K562 (cell line): ENCODE data around the gene DNAJB12. TPM values are rescaled to one million over a fixed set of nuclear protein-coding genes. Genes with fewer than 3 reads are reported as not detected.

Experiments used
- ATAC-seq: fragments of 200-7000 bp; cut with Tn5 transposase; 3 replicates; pipeline ENCODE4 v1.9.1; 2020; ENCODE audit warnings: moderate library complexity
- Bru-seq: library from RNA; stranded (reverse); fragments of 400-500 nt; gene quantifications from one replicate; lab custom pipeline; 2021; lab: Mats Ljungman, UMichigan
- BruChase-seq, 2 experiments: library from RNA; stranded (reverse); fragments of 400-500 nt; gene quantifications; one replicate each; lab custom pipeline; 2021; lab: Mats Ljungman, UMichigan
- BruUV-seq: library from RNA; stranded (reverse); fragments of 400-500 nt; replicated peaks from 2 replicates; lab custom pipeline; 2021; lab: Mats Ljungman, UMichigan
- CTCF ChIA-PET: fragments of 300-600 bp; formaldehyde crosslinking; extraction: SDS; loops from one replicate; lab custom pipeline; 2021; ENCODE audit warnings: low intra/inter-chr PET ratio; lab: Yijun Ruan, JAX
- POLR2A ChIA-PET: fragments of 300-600, 350-650 bp; sonication (Branson Sonifier 250); formaldehyde crosslinking; extraction: SDS; loops from one replicate; lab custom pipeline; 2021; ENCODE audit warnings: antibody characterized with exemption, inconsistent platforms; lab: Yijun Ruan, JAX
- DNase-seq, 4 experiments: peaks; one replicate each; pipeline versions ENCODE4 v3.0.0 to v3.0.0-alpha.2; 2011 to 2018; ENCODE audit warnings: low spot score in 3 of 4, mixed read lengths in 3 of 4; ENCODE audit errors: extremely low read depth in 1 of 4
- FAIRE-seq: peaks from 2 replicates; lab custom pipeline; 2011; peaks lifted over from hg19 to GRCh38; lab: Jason Lieb, UNC
- H2AFZ ChIP-seq: 2 replicates; pipeline ENCODE4 v1.6.0; 2011; ENCODE audit warnings: low read depth, low read length, control low read depth, inconsistent platforms
- H3K27ac ChIP-seq: fragments of 200-600 bp; 3 replicates; pipeline ENCODE4 v1.8.0; 2011; ENCODE audit warnings: low read depth, mild to moderate bottlenecking, control low read depth, inconsistent platforms, low read length, moderate library complexity, mixed read lengths; ENCODE audit errors: extremely low read depth
- H3K27me3 ChIP-seq, 2 experiments: fragments of 300-600 bp in 1 of 2; 2 replicates in 1 of 2; 3 replicates in 1 of 2; pipeline versions ENCODE4 v1.6.0 to v1.8.0; 2011; ENCODE audit warnings: inconsistent platforms in 2 of 2, low read length in 2 of 2, mild to moderate bottlenecking in 1 of 2, mixed read lengths in 1 of 2, moderate library complexity in 1 of 2; ENCODE audit not compliant: control insufficient read depth in 2 of 2, insufficient read depth in 2 of 2
- H3K36me3 ChIP-seq: fragments of 300-600 bp; 3 replicates; pipeline ENCODE4 v1.8.0; 2011; ENCODE audit warnings: mild to moderate bottlenecking, low read length, inconsistent platforms; ENCODE audit not compliant: control insufficient read depth, insufficient read depth
- H3K4me1 ChIP-seq, 2 experiments: fragments of 200-600 bp in 1 of 2; replicated peaks in 1 of 2; 2 replicates in 1 of 2; 3 replicates in 1 of 2; pipeline versions ENCODE4 v1.5.1 to v1.8.0; 2011; ENCODE audit warnings: inconsistent platforms in 2 of 2, low read length in 2 of 2, mild to moderate bottlenecking in 1 of 2, mixed read lengths in 1 of 2, moderate library complexity in 1 of 2; ENCODE audit not compliant: control insufficient read depth in 2 of 2, insufficient read depth in 2 of 2
- H3K4me2 ChIP-seq: 2 replicates; pipeline ENCODE4 v1.6.1; 2011; ENCODE audit warnings: low read length, control low read depth, inconsistent platforms, mixed read lengths; ENCODE audit not compliant: insufficient read depth
- H3K4me3 ChIP-seq: fragments of 200-600 bp; sonication (generic), shearing (Covaris generic); 2 replicates; pipeline ENCODE4 v1.5.1; 2016; ENCODE audit warnings: control low read depth, inconsistent platforms
- H3K79me2 ChIP-seq: fragments of 200-600 bp; 3 replicates; pipeline ENCODE4 v1.8.0; 2011; ENCODE audit warnings: low read length, inconsistent platforms; ENCODE audit not compliant: control insufficient read depth, insufficient read depth
- H3K9ac ChIP-seq, 2 experiments: 2 replicates each; pipeline versions ENCODE4 v1.6.0 to v1.6.1; 2011; ENCODE audit warnings: low read depth in 2 of 2, low read length in 2 of 2, control low read depth in 1 of 2, inconsistent platforms in 1 of 2, mild to moderate bottlenecking in 1 of 2, mixed read lengths in 1 of 2; ENCODE audit not compliant: insufficient read depth in 1 of 2
- H3K9me1 ChIP-seq: one replicate; pipeline ENCODE4 v1.6.0; 2011; ENCODE audit warnings: inconsistent platforms, mild to moderate bottlenecking, low read length, moderate library complexity; ENCODE audit not compliant: control insufficient read depth, insufficient read depth
- H3K9me3 ChIP-seq: replicated peaks from 2 replicates; pipeline ENCODE4 v1.5.1; 2011; ENCODE audit warnings: low read depth, low read length, inconsistent platforms; ENCODE audit not compliant: control insufficient read depth, insufficient read depth
- H4K20me1 ChIP-seq: replicated peaks from 2 replicates; pipeline ENCODE4 v1.6.1; 2011; ENCODE audit warnings: low read length, inconsistent platforms, mixed read lengths; ENCODE audit not compliant: control insufficient read depth, insufficient read depth
- ELF4 ChIP-seq: fragments of 450-650 bp; formaldehyde crosslinking; IDR thresholded peaks from 2 replicates; pipeline ENCODE4 v1.4.0; 2022; ENCODE audit warnings: missing genetic modification characterization
- ETV1 ChIP-seq: fragments of 450-650 bp; conservative IDR thresholded peaks from 2 replicates; pipeline ENCODE4 v1.6.1; 2016; ENCODE audit warnings: missing genetic modification characterization, control low read depth, low read depth, missing compliant biosample characterization
- RBM22 ChIP-seq: fragments of 200-400 bp; formaldehyde crosslinking; IDR thresholded peaks from 2 replicates; pipeline ENCODE4 v1.6.1; 2018; ENCODE audit warnings: low read length, low read depth; ENCODE audit not compliant: poor library complexity, severe bottlenecking
- SNAPC5 ChIP-seq: fragments of 250-450 bp; sonication (Bioruptor Pico); IDR thresholded peaks from 2 replicates; pipeline ENCODE4 v1.8.0; 2021; ENCODE audit warnings: moderate library complexity, mild to moderate bottlenecking, inconsistent platforms
- SRF ChIP-seq, 2 experiments: fragments of 250-450, 450-650 bp in 1 of 2; sonication (Bioruptor Pico) in 1 of 2; sonication (generic) in 1 of 2; formaldehyde crosslinking; IDR thresholded peaks; 2 replicates each; pipeline versions ENCODE4 v1.5.0 to v1.5.1; 2020 to 2022; ENCODE audit warnings: mild to moderate bottlenecking in 1 of 2, missing genetic modification reagents in 1 of 2
- SRSF1 ChIP-seq: fragments of 200-400 bp; formaldehyde crosslinking; IDR thresholded peaks from 2 replicates; pipeline ENCODE4 v1.6.1; 2017; ENCODE audit warnings: mild to moderate bottlenecking, low read depth, low read length, moderate library complexity
- ZNF232 ChIP-seq: sonication (generic); formaldehyde crosslinking; IDR thresholded peaks from 2 replicates; pipeline ENCODE4 v1.8.0; 2022; ENCODE audit warnings: mild to moderate bottlenecking, missing genetic modification reagents
- ZNF77 ChIP-seq: fragments of 250-450 bp; sonication (Bioruptor Pico); IDR thresholded peaks from 2 replicates; pipeline ENCODE4 v1.5.0; 2020
- ZNF778 ChIP-seq: fragments of 450-650 bp; formaldehyde crosslinking; IDR thresholded peaks from 2 replicates; pipeline ENCODE4 v1.4.0; 2020; ENCODE audit warnings: mild to moderate bottlenecking, moderate library complexity
- WGBS: fragments of 100-300 bp; shearing (Covaris generic); methylation state at CpG from one replicate; pipeline ENCODE4 v1.1.6; 2016; ENCODE audit warnings: low coverage, mixed read lengths; ENCODE audit not compliant: insufficient coverage; ENCODE audit errors: missing lambda C conversion rate; 5-methylcytosine and 5-hydroxymethylcytosine counted together
- in situ Hi-C: fragments of 300-500 bp; cut with MboI; formaldehyde crosslinking; loops from 4 replicates; pipeline ENCODE4 v1.15.0; 2018; ENCODE audit warnings: inconsistent platforms, mixed read lengths
- intact Hi-C: fragments of 100-400 bp; cut with micrococcal nuclease; formaldehyde crosslinking; loops from 2 replicates; pipeline ENCODE4 v1.14.2; 2022
- long read RNA-seq, 3 experiments: library from polyadenylated mRNA in 2 of 3; library from RNA in 1 of 3; unstranded in 2 of 3; stranded (forward) in 1 of 3; transcript quantifications; one replicate each; pipeline ENCODE4 v2.0.0, GENCODE V29; 2019 to 2022
- polyA minus RNA-seq, 3 experiments: library from RNA; depleted of rRNA, polyadenylated mRNA; stranded (reverse); fragments of >200 nt; gene quantifications; 2 replicates each; pipeline ENCODE4 v1.2.3, GENCODE V29; 2011
- polyA plus RNA-seq, 8 experiments: library from polyadenylated mRNA; depleted of rRNA in 4 of 8; stranded (reverse) in 5 of 8; unstranded in 3 of 8; fragments of >200 nt; fragmentation: Nextera tagmentation in 2 of 8; fragmentation: Illumina TruSeq in 1 of 8; extraction: Ambion mirVana in 2 of 8; extraction: Trizol in 1 of 8; gene quantifications; 2 replicates each; pipeline versions ENCODE4 v1.2.1 to v1.2.3, GENCODE V29; 2011 to 2014; ENCODE audit warnings: inconsistent platforms in 1 of 8, missing spikeins in 1 of 8
- total RNA-seq, 7 experiments: library from RNA; depleted of rRNA in 6 of 7; stranded (reverse); fragments of >200 nt in 6 of 7; fragmentation: Illumina TruSeq in 2 of 7; extraction: Trizol in 2 of 7; gene quantifications; 2 replicates each; pipeline versions ENCODE4 v1.2.1 to v1.2.3, GENCODE V29; 2011 to 2021; ENCODE audit warnings: low replicate concordance in 1 of 7
- TF ChIP-seq, protein P1 (sequence below): fragments of 450-650 bp; IDR thresholded peaks from 2 replicates; pipeline ENCODE4 v1.6.1; 2016; ENCODE audit warnings: missing biosample characterization, missing genetic modification characterization
- TF ChIP-seq, protein P2 (sequence below): fragments of 450-650 bp; IDR thresholded peaks from 2 replicates; pipeline ENCODE4 v1.6.1; 2016; ENCODE audit warnings: mild to moderate bottlenecking

Gene DNAJB12
- 37.8 and 67.4 TPM in 2 replicates for total RNA-seq (2011; cell fraction: chromatin; rRNA removed; ENCODE audit: low replicate concordance)
- 41.7 and 47.7 TPM in 2 replicates for total RNA-seq (2011; cell fraction: nucleolus; rRNA removed)
- total RNA-seq (2011; cell fraction: nucleoplasm; rRNA removed) = 40.8 and 49.2 TPM in 2 replicates
- total RNA-seq (2014; rRNA removed) (22.1 and 30.2 TPM in 2 replicates), total RNA-seq (2014; rRNA removed; fragmentation: Illumina TruSeq; extraction: Trizol) (12.9 and 15.1 TPM in 2 replicates), total RNA-seq (2015; rRNA removed; fragmentation: Illumina TruSeq; extraction: Trizol) (20.5 and 22.0 TPM in 2 replicates), total RNA-seq (2021) (31.0 and 31.5 TPM in 2 replicates), polyA plus RNA-seq (2011; rRNA removed) (10.2 and 13.3 TPM in 2 replicates), polyA plus RNA-seq (2014; fragmentation: Illumina TruSeq; extraction: Trizol) (24.1 and 26.2 TPM in 2 replicates), polyA plus RNA-seq (2014; fragmentation: Nextera tagmentation; extraction: Ambion mirVana) (1 to 10 TPM; 3.5 to 4.7 TPM), polyA plus RNA-seq (2014; rRNA removed) (18.4 and 20.3 TPM in 2 replicates), polyA minus RNA-seq (2011; rRNA and poly(A)+ RNA removed) (7.6 and 8.6 TPM in 2 replicates), Bru-seq, nascent RNA (percentile 80 among the genes with signal in this experiment), BruChase-seq, experiment 1, labeled RNA remaining after a 2-hour chase (percentile 78 among the genes with signal in this experiment), BruChase-seq, experiment 2, labeled RNA remaining after a 6-hour chase (percentile 78 among the genes with signal in this experiment)
- polyA plus RNA-seq (2011; cell fraction: cytosol; rRNA removed) = 12.4 and 17.8 TPM in 2 replicates
- polyA plus RNA-seq (2011; cell fraction: nucleus; rRNA removed) = 27.1 and 42.9 TPM in 2 replicates
- 21.6 and 29.2 TPM in 2 replicates for polyA plus RNA-seq (2012)
- 11.4 and 13.2 TPM in 2 replicates for polyA minus RNA-seq (2011; cell fraction: cytosol; rRNA and poly(A)+ RNA removed)
- 14.1 and 15.7 TPM in 2 replicates for polyA minus RNA-seq (2011; cell fraction: nucleus; rRNA and poly(A)+ RNA removed)
- long read RNA-seq, experiment 1, full-length matches to known transcripts = 88 of 177 reads
- long read RNA-seq, experiment 1, partial matches to known transcripts = 15 of 177 reads
- long read RNA-seq, experiment 1, other reads (novel, unspliced or antisense) = 74 of 177 reads
- long read RNA-seq, experiment 2, full-length matches to known transcripts = 24 of 54 reads
- long read RNA-seq, experiment 2, partial matches to known transcripts = 3 of 54 reads
- long read RNA-seq, experiment 2, other reads (novel, unspliced or antisense) = 27 of 54 reads
- long read RNA-seq, experiment 3, full-length matches to known transcripts = 23 of 38 reads
- long read RNA-seq, experiment 3, partial matches to known transcripts = 6 of 38 reads
- long read RNA-seq, experiment 3, other reads (novel, unspliced or antisense) = 9 of 38 reads

DNA sequence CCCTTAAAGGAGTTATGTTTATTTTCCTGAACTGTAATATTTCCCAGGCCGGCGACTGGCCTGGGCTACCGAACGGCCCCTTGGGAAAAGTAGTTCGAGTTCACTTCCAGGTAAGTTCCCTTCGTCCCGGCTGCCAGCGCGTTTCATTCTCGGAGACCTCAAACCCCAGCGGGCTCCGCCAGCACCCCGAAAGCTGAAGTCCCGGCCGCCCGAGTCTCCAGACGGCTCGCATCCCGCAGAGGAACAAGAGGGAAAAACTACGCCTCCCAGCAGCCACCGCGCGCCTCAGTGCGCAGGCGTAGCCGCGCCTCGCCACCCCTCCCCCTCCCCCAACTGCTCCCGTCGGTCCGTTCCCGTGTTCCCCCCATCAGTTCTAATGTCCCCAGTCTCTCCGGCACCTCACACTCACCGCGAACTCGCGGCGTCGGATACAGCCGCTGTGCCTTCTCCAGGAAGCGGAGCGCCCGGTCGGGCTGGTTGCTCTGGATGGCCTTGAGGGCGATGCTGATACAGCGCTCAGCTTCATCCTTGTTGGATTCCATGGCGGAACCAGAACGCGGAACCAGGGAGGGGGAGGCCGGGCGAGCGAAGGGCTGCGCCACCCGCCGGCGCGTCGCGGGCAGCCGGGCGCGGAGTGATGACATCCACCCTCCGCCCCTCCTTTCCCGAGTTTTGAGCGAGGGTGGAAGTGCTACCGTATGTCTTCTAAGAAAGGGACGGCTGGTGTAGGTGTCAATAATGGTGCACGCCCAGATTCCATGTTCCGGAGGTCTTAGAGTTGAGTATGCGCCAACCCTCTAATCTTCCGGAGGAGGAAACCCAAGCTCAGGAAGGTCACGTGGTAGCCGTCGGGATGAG is at the start of gene DNAJB12:
Gene DNAJB12 (minus strand): TSS at position 564 of the 858 bp plus-strand sequence. CDS start 22 bp downstream, at position 542.
- POLR2A ChIA-PET = interaction anchor here (0.6 to 6.6 kb wide), 9 partner anchors 10 to 484 kb away, joined by 3 to 57 read pairs (median 3); no protein-coding TSS in a partner anchor
- ATAC-seq = peak; percentile 89
- Histone ChIP-seq H3K4me2 (peak within 1 kb of the TSS; percentile 98), H3K9me1 (no peaks in the 10 kb centered on the region), H3K4me1 (peaks cover 12 to 15% of the 10 kb centered on the region in 2 experiments), H3K27ac (peak within 1 kb of the TSS; percentile 99), H3K79me2 (peaks cover 38% of the 10 kb centered on the region), H3K9ac (peak within 1 kb of the TSS; percentile 95 to 98), H4K20me1 (no peaks in the 10 kb centered on the region; the same call in 1 of the 2 replicates), H2AFZ (peak within 1 kb of the TSS; percentile 100), H3K36me3 (peaks cover 39% of the 10 kb centered on the region), H3K9me3 (no peaks in the 10 kb centered on the region), H3K27me3 (no peaks in the 10 kb centered on the region), H3K4me3 (peak within 1 kb of the TSS; percentile 94)
- CTCF ChIA-PET = interaction anchor here (0.8 kb wide), 1 partner anchor 17 kb away, joined by 3 read pairs; no protein-coding TSS in a partner anchor
- no TSS peak for BruUV-seq
- under 1% methylated on average over 67 of the region's 74 CpGs for WGBS
- FAIRE-seq = peak; percentile 95
- DNase-seq = peak; percentile 97 to 98 (median 98)
- intact Hi-C loops (no loop called here), in situ Hi-C loops (no loop called here)
- TF ChIP-seq ZNF232 (CRISPR knock-in tag) (0 out of 2 replicates have a peak, but pooled peaks have one; percentile 44), SNAPC5 (CRISPR knock-in tag) (no peak), ZNF77 (CRISPR knock-in tag) (no peak), SRF (CRISPR knock-in tag; IDR thresholded peaks at IDR 0.05) (peak in 1 of 2 experiments; percentile 60; a peak in 2 of 4 replicates), SRSF1 (0 out of 2 replicates have a peak, but pooled peaks have one; percentile 31), ZNF778 (no peak), ELF4 (peak; percentile 60; the same call in 1 of the 2 replicates), ETV1 (tag) (peak; percentile 66), RBM22 (peak; percentile 89)
- TF ChIP-seq, protein P1, sequence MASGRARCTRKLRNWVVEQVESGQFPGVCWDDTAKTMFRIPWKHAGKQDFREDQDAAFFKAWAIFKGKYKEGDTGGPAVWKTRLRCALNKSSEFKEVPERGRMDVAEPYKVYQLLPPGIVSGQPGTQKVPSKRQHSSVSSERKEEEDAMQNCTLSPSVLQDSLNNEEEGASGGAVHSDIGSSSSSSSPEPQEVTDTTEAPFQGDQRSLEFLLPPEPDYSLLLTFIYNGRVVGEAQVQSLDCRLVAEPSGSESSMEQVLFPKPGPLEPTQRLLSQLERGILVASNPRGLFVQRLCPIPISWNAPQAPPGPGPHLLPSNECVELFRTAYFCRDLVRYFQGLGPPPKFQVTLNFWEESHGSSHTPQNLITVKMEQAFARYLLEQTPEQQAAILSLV (tag) = no peak
- TF ChIP-seq, protein P2, sequence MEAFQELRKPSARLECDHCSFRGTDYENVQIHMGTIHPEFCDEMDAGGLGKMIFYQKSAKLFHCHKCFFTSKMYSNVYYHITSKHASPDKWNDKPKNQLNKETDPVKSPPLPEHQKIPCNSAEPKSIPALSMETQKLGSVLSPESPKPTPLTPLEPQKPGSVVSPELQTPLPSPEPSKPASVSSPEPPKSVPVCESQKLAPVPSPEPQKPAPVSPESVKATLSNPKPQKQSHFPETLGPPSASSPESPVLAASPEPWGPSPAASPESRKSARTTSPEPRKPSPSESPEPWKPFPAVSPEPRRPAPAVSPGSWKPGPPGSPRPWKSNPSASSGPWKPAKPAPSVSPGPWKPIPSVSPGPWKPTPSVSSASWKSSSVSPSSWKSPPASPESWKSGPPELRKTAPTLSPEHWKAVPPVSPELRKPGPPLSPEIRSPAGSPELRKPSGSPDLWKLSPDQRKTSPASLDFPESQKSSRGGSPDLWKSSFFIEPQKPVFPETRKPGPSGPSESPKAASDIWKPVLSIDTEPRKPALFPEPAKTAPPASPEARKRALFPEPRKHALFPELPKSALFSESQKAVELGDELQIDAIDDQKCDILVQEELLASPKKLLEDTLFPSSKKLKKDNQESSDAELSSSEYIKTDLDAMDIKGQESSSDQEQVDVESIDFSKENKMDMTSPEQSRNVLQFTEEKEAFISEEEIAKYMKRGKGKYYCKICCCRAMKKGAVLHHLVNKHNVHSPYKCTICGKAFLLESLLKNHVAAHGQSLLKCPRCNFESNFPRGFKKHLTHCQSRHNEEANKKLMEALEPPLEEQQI = no peak; the same call in 1 of the 2 replicates
